NCI-H82 (cell line): ENCODE results near the gene CD96.
A peak's percentile ranks its signal among the peaks of the same experiment; 100 is the strongest.
"Not testable (repeated sequence)": the region's sequence is repeated elsewhere in the genome, so short reads cannot be mapped to it uniquely, and the experiment has no call there.

Experiments used
- DNase-seq: peaks from one replicate; lab custom pipeline; 2025; lab: John Stamatoyannopoulos, UW

CD96 gene

DNA sequence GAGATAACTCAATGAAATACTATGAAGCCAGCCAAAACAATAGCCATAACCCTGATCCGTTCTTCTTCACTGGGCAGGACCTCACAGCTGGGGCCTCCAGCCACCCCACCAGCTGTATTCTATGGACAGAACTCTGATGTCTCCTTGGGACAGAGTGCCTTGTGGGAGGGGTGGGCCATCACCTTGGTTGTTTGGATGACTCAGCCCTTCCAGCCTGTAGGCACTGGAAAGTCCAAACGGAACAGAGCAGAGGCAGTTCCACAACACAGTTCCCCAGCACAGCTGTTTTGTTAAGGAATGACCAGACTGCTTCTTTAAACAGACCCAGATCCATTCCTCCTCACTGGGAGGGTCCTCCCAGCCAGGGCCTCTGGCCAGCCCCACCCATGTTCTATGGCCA lies 85.1 kb downstream of the CD96 start:
- no peak for DNase-seq

DNA sequence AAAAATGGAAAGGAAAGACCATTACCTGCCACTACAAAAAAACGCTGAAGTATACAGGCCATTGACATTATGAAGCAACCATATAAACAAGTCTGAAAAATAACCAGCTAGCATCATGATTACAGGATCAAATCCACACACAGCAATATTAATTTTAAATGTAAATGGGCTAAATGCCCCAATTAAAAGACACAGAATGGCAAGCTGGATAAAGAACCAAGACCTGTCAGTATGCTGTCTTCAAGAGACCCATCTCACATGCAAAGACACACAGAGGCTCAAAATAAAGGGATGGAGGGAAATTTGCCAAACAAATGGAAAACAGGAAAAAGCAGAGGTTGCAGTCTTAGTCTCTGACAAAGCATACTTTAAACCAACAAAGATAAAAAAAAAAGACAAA lies 87.0 kb downstream of the CD96 start:
- DNase-seq: not testable (repeated sequence)

DNA sequence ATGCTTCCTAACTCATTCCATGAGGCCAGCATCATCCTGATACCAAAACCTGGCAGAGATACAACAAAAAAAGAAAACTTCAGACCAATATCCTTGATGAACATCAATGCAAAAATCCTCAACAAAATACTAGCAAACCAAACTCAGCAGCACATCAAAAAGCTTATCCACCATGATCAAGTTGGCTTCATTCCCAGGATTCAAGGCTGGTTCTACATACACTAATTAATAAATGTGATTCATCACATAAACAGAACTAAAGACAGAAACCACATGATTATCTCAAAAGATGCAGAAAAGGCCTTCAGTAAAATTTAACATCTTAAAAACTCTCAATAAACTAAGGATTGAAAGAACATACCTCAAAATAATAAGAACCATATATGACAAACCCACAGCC lies 88.6 kb downstream of the CD96 start:
- DNase-seq: not testable (repeated sequence)

- DNase-seq: no peak
Observed at GRCh38 chr3:111635403-111635802, 93.4 kb downstream of the CD96 start.

- no peak for DNase-seq
Observed at GRCh38 chr3:111636366-111636885, 94.4 kb downstream of the CD96 start.

GRCh38 chr3:111639316-111639715 lies 97.3 kb downstream of the CD96 start:
- DNase-seq: no peak

- DNase-seq: peak; percentile 18
Observed at GRCh38 chr3:111648991-111649579, 107.1 kb downstream of the CD96 start.

DNA sequence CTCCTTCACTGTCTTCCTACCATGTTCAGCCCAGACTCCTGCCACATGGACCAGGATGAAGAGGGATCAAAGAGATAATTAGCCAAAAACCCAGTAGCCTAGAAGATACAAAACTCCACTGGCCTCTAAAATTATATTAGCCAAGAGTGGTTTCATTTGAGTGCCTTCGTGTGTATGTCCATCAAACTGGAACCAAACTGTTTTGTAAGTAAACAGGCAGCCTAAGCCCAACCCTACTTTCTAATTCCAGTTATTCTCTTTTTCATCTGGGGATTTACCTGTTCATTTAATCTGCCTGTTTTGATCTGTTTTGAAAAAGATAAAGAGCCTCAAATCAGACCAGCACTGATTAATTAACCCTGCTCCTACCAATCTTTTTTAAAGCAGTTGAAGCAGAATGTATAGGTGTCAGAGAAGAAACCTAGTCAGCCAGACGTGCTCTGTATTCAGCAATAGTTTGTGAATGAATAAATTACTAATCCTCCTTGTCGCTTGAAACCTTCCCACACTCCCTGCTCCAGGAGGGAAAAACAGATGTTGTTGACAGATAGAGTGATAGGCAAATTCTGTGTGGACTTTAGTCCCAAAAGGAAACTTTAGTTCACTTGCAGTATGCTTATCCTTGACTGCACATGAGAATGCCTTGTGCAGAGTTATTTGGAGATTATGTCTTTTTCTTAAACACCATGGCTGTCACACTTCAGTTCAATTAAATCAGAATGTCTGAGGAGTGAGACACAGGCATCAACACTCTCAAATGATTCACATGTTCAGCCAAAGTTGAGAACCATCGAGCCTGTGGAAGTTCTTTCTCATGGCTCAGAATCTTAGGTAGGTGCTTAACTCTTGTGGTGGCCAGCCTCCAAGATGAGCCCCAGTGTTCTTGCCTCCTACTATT lies 108.6 kb downstream of the CD96 start:
- DNase-seq: peak; percentile 71

DNA sequence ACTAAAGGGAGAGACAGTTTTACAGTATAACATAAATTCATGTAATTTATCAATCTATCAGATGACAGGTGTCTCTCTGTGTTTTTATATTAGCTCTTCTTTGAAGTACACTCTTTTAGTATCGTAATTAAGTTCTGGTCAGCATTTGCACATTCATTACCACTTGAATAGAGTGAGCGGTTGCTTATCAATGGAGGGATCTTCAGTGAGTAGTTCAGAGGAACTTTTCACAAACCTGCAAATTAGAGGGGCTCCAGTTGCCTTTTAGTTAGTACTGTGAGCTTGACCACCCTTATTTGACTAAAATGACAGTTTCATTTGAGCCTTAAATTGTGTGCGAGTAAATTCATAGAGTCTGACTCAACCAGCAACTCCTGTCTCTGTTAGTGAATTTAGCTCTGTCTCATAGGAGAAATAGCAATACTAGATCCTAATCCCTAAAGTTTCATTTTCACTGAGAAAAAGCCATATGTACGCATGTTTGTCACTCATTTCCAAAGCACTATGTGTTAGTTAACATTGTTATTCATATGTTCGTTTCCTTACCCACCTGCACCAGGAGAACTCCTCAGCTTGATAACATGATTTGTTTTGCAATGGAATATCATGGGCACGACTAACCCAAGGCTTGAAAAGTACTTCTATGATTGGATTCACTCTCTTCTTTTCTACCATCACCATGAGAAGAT lies 110.6 kb downstream of the CD96 start:
- no peak for DNase-seq

- DNase-seq: no peak
Observed at GRCh38 chr3:111653766-111654165, 111.8 kb downstream of the CD96 start.

GRCh38 chr3:111662012-111662411 lies 120.0 kb downstream of the CD96 start:
- no peak for DNase-seq

- DNase-seq: no peak
Observed at GRCh38 chr3:111662907-111663306, 120.9 kb downstream of the CD96 start.

DNA sequence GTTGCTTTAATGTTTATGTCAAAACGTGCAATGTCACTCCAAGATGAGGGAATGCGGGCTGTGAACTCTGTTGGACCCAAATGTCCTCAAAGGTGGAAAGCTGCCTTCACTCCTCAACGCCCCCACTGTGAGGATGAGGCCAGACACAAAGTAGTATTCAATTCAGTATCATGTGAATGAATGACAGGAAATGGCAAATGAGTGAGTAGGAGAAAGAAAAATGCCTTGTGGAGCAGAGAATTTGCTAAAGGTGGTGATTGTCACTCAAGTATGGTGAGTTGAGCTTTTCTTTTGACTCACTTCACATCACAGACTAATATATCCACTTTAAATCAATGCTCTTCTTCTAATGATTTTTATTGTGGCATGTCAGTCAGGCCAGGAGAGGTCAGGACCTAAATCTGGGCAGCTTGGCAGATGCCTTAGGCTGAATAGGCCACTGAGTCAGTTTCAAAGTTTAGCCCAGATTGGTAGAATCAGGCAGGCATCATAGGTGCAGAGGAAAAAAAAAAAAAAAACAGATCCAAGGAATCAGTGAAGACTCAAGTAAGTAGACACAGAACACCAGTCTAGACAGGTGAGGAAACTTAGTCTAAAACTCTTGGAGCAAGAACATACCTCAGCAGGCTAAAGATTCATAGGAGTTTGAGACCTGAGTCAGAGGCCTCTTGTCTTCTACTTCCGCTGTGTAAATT lies 124.2 kb downstream of the CD96 start:
- no peak for DNase-seq

DNA sequence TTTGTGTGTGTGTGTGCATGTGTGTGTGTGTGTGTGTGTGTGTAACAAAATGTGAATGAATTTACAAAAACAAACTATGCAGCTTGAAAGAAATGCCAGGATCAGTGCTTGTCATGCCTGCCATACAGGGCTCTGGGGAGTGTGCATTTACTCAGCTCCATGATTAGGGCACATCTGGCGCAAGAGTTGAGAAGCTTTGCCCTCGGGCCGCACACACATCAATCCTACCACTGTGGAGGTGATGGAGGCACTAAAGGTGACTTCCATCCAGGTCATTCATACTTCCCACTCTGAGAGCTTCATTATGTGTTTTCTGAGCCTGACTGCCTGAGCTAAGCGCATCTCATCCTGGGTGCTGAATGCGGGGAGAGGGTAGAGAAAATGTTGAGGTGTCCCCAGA lies 125.2 kb downstream of the CD96 start:
- no peak for DNase-seq

DNA sequence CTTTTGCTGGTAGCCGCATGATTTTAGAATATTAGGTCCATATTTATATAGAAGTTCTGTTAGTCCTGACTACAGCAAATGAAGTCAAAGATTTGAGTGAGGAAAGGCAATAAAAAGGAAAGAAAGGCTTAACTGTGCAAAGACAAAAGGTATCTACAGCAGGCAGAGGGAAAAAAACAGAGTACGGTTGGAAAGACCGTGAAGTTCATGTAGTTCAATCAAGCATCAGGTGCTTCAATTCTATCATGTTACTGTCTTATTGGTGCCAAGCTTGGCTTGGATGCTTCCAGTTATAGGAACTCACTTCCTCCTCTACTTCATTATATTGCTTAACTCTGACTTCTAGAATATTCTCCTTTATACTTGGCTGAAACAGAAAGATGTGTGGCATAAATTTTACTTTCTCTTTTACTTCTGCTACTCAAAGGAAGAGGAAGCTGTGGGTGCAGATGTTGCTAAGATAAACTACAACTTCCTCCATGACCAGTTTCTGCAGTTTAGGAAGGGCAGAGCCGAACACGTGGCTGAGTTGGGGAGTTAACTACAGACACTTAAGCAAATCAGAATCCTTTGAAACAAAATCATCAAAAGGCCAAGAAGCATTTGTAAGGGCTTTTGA lies 125.7 kb downstream of the CD96 start:
- DNase-seq: no peak

- DNase-seq: no peak
Observed at GRCh38 chr3:111668326-111668725, 126.3 kb downstream of the CD96 start.

DNA sequence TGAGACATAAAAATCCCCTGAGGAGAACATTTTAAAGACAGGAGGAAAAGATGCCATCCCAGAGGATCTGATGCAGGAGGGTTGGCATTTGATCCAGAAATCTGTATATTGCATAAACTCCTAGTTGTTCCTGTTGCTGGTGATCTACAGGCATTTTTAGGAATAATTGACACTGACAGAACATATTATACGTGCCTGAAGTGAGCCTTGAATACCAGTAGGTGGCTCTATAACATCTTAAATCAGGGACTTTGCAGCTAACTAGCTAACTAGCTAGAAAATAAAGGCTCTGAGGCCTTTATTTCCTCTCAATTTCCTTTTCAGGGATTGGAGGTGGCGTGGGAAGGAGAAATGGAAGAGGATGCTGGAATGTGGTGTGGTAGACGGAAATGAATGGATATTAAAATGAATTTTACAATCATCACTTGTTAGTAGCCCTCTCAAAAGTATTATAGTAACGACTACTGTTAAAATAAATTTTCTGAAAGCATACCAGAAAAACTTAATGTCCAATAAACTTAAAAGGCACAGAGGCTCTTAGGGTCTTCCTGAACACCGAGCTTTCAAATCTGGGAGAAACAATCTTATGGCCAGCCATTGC lies 127.0 kb downstream of the CD96 start:
- peak; percentile 85 for DNase-seq

DNA sequence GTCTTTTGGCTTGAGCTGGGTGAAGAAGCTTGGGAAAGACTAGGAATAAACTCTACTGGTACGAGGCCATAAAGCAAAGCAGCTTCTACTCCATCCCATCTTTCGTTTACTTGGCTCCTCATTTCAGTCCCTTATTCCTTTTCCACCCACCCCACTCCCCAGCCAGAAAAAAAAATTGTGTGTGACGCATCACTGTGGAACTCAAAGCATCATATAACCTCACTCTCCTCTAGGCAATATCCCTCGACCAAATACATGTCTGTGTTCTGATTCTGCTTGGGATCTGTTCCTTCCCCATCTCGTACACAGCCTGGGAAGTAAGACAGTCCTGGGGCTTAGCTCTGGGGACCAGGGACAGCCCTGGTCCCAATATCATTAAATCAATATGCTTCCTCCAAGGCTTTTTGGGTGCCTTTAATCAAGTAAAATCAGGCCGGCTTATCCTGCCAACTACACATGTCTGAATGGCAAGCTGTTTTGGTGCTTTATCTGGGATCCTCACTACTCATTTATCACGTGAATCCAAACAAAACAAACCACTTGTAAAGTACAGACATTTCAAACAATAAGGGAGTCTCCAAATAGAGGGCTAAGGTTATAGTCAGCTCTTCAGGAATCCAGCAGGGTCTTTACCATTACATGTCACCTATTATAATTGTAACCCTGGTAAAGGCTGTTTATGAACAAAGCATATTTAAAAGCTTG lies 128.1 kb downstream of the CD96 start:
- no peak for DNase-seq

DNA sequence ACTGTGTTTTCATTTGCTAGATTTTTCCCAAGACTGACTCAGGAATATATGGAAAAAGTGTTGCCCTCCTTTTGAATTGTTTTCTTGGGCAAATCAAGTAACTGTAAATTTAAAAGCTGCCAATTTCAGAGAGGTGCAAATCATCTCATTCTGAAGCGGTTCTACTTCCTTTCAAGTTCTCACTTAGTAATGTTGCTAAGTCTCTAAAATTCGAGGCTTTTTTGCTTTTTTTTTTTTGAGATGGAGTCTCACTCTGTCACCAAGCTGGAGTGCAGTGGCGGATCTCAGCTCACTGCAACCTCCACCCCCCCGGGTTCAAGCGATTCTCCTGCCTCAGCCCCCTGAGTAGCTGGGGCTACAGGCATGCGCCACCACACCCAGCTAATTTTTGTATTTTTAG lies 130.5 kb downstream of the CD96 start:
- not testable (repeated sequence) for DNase-seq

DNA sequence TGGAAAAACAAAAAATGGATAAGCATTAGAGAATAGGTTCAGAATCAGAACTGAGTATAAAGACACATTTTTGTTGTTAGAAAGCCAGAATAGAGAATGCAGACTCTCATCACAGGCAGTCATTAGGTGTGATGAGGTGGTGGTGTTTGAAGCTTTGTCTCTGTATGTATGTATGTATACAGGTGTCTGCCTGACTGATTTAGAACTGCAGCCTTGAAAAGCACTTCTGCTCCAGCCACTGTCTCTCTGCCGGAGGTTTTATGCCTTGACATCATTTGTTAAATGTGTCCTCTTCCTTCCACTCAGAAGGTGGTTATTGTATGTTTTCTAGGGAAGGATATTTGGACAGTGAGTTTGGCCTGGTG lies 133.8 kb downstream of the CD96 start:
- peak; percentile 35 for DNase-seq
